LNCAP (cell line): Measurements from ENCODE around the gene PEX16.

Source experiments
- TF ChIP-seq, protein P1 (sequence below): fragments of 450-650 bp; IDR thresholded peaks from 2 replicates; pipeline ENCODE4 v1.5.1; 2017; ENCODE audit warnings: mild to moderate bottlenecking

PEX16 gene

DNA sequence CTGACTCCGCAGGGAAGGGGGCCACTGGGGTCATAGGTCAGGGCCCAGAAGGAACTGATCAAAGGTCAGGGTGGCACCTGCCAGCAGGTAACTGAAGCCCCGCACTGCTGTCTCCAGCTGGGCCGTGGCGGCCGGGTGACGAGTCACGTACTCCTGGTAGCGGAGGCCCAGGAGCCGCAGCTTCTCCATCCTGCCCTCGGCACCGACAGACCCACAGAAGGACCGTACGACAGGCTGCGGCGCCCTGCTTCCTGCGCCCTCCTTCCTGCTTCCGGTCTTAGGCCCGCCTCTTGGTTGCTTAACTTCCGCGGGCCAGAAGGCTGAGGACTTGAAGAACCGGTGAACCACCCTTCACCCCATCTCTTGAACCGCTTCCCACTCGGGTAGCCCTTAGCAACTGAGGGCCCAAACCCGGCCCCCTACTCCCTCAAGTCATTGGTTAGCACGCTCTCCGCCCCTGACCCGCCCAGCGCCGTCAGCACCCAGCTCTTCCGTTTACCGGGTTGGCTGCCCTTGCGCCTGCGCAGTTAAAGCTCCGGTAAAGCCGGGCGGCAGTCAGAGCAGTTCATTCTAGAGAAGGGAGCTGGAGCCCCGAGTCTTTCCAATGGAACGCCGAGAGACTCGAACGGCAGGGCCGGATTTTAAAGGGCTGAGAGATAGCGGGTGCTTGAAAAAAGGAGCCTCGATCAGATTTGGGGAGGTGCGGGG, at the start of gene PEX16:
Gene PEX16 (minus strand): TSS at position 255 of the 708 bp plus-strand sequence. CDS start 66 bp downstream, at position 189.
- TF ChIP-seq, protein P1, sequence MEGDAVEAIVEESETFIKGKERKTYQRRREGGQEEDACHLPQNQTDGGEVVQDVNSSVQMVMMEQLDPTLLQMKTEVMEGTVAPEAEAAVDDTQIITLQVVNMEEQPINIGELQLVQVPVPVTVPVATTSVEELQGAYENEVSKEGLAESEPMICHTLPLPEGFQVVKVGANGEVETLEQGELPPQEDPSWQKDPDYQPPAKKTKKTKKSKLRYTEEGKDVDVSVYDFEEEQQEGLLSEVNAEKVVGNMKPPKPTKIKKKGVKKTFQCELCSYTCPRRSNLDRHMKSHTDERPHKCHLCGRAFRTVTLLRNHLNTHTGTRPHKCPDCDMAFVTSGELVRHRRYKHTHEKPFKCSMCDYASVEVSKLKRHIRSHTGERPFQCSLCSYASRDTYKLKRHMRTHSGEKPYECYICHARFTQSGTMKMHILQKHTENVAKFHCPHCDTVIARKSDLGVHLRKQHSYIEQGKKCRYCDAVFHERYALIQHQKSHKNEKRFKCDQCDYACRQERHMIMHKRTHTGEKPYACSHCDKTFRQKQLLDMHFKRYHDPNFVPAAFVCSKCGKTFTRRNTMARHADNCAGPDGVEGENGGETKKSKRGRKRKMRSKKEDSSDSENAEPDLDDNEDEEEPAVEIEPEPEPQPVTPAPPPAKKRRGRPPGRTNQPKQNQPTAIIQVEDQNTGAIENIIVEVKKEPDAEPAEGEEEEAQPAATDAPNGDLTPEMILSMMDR = no peak

GRCh38 chr11:45964911-45965389, 47.3 kb upstream of the PEX16 start:
- TF ChIP-seq, protein P1 = peak; percentile 92

- TF ChIP-seq, protein P1 = no peak
These were observed 44.1 kb upstream of the PEX16 start for GRCh38 chr11:45961751-45962240.

DNA sequence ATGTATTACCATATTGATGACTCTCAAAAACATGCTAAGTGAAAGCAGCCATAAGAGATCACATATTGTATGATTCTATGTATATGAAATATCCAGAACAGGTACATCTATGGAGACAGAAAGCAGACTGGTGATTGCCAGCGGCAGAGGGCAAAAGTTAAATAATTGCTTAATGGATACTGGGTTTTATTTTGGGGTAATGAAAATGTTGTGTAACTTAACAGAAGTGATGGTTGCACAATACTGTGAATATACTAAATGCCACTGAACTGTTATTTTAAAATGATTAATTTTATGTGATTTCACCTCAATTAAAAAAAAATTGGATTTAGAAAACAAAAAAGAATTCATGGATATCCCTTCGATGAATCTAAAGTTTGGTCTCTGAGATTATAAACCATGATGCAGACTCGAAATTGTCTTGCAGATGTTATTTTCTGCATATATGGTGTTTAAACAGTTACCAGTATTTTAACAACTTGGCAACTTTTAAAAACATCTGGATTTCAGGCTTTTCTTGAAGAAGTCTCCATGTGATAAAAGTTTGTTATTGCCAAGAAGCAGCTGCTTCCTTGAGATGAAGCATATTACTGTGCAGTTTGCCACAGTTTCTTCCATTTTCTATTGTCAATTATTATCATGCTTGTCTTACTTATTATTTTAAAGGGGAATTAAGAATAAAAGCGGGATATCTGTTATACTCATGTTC, 42.9 kb upstream of the PEX16 start:
- TF ChIP-seq, protein P1 = no peak

GRCh38 chr11:45959851-45960250, 42.2 kb upstream of the PEX16 start:
- TF ChIP-seq, protein P1 = no peak

GRCh38 chr11:45949992-45950407, 32.3 kb upstream of the PEX16 start:
- TF ChIP-seq, protein P1 = no peak

DNA sequence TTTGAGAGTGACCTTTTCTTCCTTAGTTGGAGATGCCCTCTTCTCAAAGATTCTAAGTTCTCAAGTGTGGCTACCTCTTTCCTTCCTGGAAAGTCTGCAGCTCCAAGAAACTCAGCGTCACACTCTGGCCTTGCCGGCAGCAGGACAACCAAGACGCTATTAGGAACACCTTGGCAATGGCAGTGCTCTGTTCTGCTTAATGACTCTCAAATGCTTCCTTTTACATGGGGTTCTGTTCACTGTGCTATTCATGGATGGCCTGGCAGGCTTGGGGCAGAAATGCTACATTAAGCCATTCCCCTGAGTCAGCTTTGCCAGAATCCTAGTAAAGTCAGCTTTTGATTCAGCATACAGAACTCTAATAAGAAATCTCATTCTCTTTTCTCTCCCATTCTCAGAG, 30.7 kb upstream of the PEX16 start:
- TF ChIP-seq, protein P1 = no peak
